GM12878 (cell line): ENCODE results near the gene YPEL2. TPM values are rescaled to one million over a fixed set of nuclear protein-coding genes. Genes with fewer than 3 reads are reported as not detected.

Experiments
- ATAC-seq: fragments of 200-7000 bp; cut with Tn5 transposase; 3 replicates; pipeline ENCODE4 v1.9.1; 2020; ENCODE audit warnings: mild to moderate bottlenecking, moderate library complexity
- BruUV-seq: library from RNA; stranded (reverse); fragments of 400-500 nt; replicated peaks from 2 replicates; lab custom pipeline; 2021; lab: Mats Ljungman, UMichigan
- CTCF ChIA-PET: fragments of 300-600 bp; sonication (Branson Sonifier 250); formaldehyde crosslinking; extraction: SDS; loops from one replicate; lab custom pipeline; 2021; ENCODE audit warnings: inconsistent platforms; lab: Yijun Ruan, JAX
- POLR2A ChIA-PET: fragments of 350-600 bp; formaldehyde crosslinking; extraction: SDS; loops from one replicate; lab custom pipeline; 2021; ENCODE audit warnings: inconsistent platforms; lab: Charles Lee
- RAD21 ChIA-PET: fragments of 300-600 bp; sonication (Branson Sonifier 250); formaldehyde crosslinking; loops from one replicate; lab custom pipeline; 2023; ENCODE audit warnings: antibody characterized with exemption; ENCODE audit not compliant: unreplicated experiment; lab: Charles Lee
- SMC1A ChIA-PET: fragments of 300-600 bp; sonication (Branson Sonifier 250); formaldehyde crosslinking; loops from one replicate; lab custom pipeline; 2023; ENCODE audit not compliant: unreplicated experiment, uncharacterized antibody; lab: Charles Lee
- DNase-seq: peaks from one replicate; pipeline ENCODE4 v3.0.0-alpha.2; 2011; ENCODE audit warnings: low read depth, low spot score
- FAIRE-seq: peaks from 3 replicates; lab custom pipeline; 2011; peaks lifted over from hg19 to GRCh38; lab: Jason Lieb, UNC
- H2AFZ ChIP-seq: 2 replicates; pipeline ENCODE4 v1.6.0; 2011; ENCODE audit warnings: low read depth, low read length, control low read depth; ENCODE audit not compliant: control insufficient read depth
- H3K27ac ChIP-seq: 2 replicates; pipeline ENCODE4 v1.5.1; 2011; ENCODE audit warnings: control low read depth; ENCODE audit not compliant: control insufficient read depth, insufficient read depth
- H3K27me3 ChIP-seq, 2 experiments: replicated peaks in 1 of 2; 2 replicates each; pipeline versions ENCODE4 v1.6.0 to v1.6.1; 2011; ENCODE audit warnings: low read length in 1 of 2; ENCODE audit not compliant: control insufficient read depth in 2 of 2, insufficient read depth in 2 of 2
- H3K36me3 ChIP-seq, 2 experiments: 2 replicates each; pipeline ENCODE4 v1.5.1; 2011; ENCODE audit warnings: low read length in 1 of 2; ENCODE audit not compliant: control insufficient read depth in 2 of 2, insufficient read depth in 2 of 2
- H3K4me1 ChIP-seq: 2 replicates; pipeline ENCODE4 v1.6.1; 2011; ENCODE audit warnings: mild to moderate bottlenecking, low read length, moderate library complexity, mixed read lengths; ENCODE audit not compliant: control insufficient read depth, insufficient read depth
- H3K4me2 ChIP-seq: 2 replicates; pipeline ENCODE4 v1.6.0; 2011; ENCODE audit warnings: control low read depth; ENCODE audit not compliant: control insufficient read depth, insufficient read depth
- H3K4me3 ChIP-seq: fragments of 200-600 bp; sonication (generic); 2 replicates; pipeline ENCODE4 v1.5.1; 2016
- H3K79me2 ChIP-seq: 2 replicates; pipeline ENCODE4 v1.6.0; 2011; ENCODE audit warnings: low read length; ENCODE audit not compliant: control insufficient read depth, insufficient read depth
- H3K9ac ChIP-seq: 2 replicates; pipeline ENCODE4 v1.8.0; 2011; ENCODE audit warnings: low read length, control low read depth, mixed read lengths; ENCODE audit not compliant: control insufficient read depth, insufficient read depth
- H3K9me3 ChIP-seq: replicated peaks from 3 replicates; pipeline ENCODE4 v1.5.1; 2011; ENCODE audit warnings: mild to moderate bottlenecking, low read length; ENCODE audit not compliant: control insufficient read depth, insufficient read depth
- H4K20me1 ChIP-seq: 2 replicates; pipeline ENCODE4 v1.6.0; 2011; ENCODE audit not compliant: control insufficient read depth, insufficient read depth
- ESRRA ChIP-seq: IDR thresholded peaks from 2 replicates; pipeline ENCODE4 v1.6.1; 2012; ENCODE audit warnings: mild to moderate bottlenecking, low read length, improper control_type of control experiment
- GABPA ChIP-seq: IDR thresholded peaks from 2 replicates; pipeline ENCODE4 v1.6.1; 2014; ENCODE audit warnings: antibody characterized with exemption, low read depth, mild to moderate bottlenecking, inconsistent platforms
- GATAD2B ChIP-seq: fragments of 450-650 bp; conservative IDR thresholded peaks from 2 replicates; pipeline ENCODE4 v1.6.1; 2017; ENCODE audit warnings: low read depth, mild to moderate bottlenecking, moderate library complexity
- HDAC6 ChIP-seq: fragments of 200-600 bp; sonication (generic); IDR thresholded peaks from one replicate; pipeline ENCODE4 v1.8.0; 2017; ENCODE audit warnings: antibody characterized with exemption; ENCODE audit not compliant: unreplicated experiment
- HDGF ChIP-seq: fragments of 450-650 bp; IDR thresholded peaks from 2 replicates; pipeline ENCODE4 v1.6.1; 2016; ENCODE audit warnings: antibody characterized with exemption
- KDM1A ChIP-seq: fragments of 200-600 bp; sonication (generic); IDR thresholded peaks from 2 replicates; pipeline ENCODE4 v1.6.1; 2016; ENCODE audit warnings: borderline replicate concordance
- KLF5 ChIP-seq: fragments of 450-650 bp; IDR thresholded peaks from 2 replicates; pipeline ENCODE4 v1.6.1; 2014; ENCODE audit warnings: mild to moderate bottlenecking; ENCODE audit not compliant: partially characterized antibody
- MXI1 ChIP-seq: fragments of 150-350 bp; IDR thresholded peaks from 2 replicates; pipeline ENCODE4 v1.6.1; 2011; ENCODE audit warnings: low read depth, mild to moderate bottlenecking, inconsistent platforms, low read length, improper control_type of control experiment
- NFIC ChIP-seq: IDR thresholded peaks from 2 replicates; pipeline ENCODE4 v1.6.1; 2012; ENCODE audit warnings: low read depth, mild to moderate bottlenecking, inconsistent platforms, low read length, moderate library complexity
- NFYA ChIP-seq: IDR thresholded peaks from 2 replicates; pipeline ENCODE4 v1.6.1; 2011; ENCODE audit warnings: low read depth, mild to moderate bottlenecking, low read length, improper control_type of control experiment, borderline replicate concordance
- NFYB ChIP-seq: IDR thresholded peaks from 2 replicates; pipeline ENCODE4 v1.6.1; 2011; ENCODE audit warnings: low read depth, mild to moderate bottlenecking, low read length, improper control_type of control experiment, moderate library complexity; ENCODE audit not compliant: insufficient read depth
- NR2C2 ChIP-seq: IDR thresholded peaks from 2 replicates; pipeline ENCODE4 v1.6.1; 2011; ENCODE audit warnings: borderline replicate concordance, low read depth; ENCODE audit not compliant: control insufficient read depth, insufficient read length
- SP1 ChIP-seq: IDR thresholded peaks from one replicate; pipeline ENCODE4 v1.6.1; 2011; ENCODE audit warnings: low read depth, low read length
- SPI1 ChIP-seq: IDR thresholded peaks from 2 replicates; pipeline ENCODE4 v1.6.1; 2011; ENCODE audit warnings: low read depth, mild to moderate bottlenecking, low read length, moderate library complexity, borderline replicate concordance; ENCODE audit not compliant: insufficient read depth
- STAT1 ChIP-seq: fragments of 450-650 bp; conservative IDR thresholded peaks from 2 replicates; pipeline ENCODE4 v1.6.1; 2014; ENCODE audit warnings: antibody characterized with exemption, mild to moderate bottlenecking
- TCF3 ChIP-seq: IDR thresholded peaks from 2 replicates; pipeline ENCODE4 v1.6.1; 2012; ENCODE audit warnings: low read depth, mild to moderate bottlenecking, low read length, borderline replicate concordance; ENCODE audit not compliant: insufficient read depth
- WGBS: methylation state at CpG from one replicate; pipeline ENCODE4 v1.1.6; 2016; ENCODE audit warnings: low lambda C conversion rate; ENCODE audit not compliant: insufficient replicate concordance, insufficient coverage; ENCODE audit errors: missing lambda C conversion rate; 5-methylcytosine and 5-hydroxymethylcytosine counted together
- in situ Hi-C: fragments of 300-500 bp; cut with MboI; formaldehyde crosslinking; loops from 9 replicates; pipeline ENCODE4 v1.14.3; 2018; ENCODE audit warnings: mixed read lengths
- intact Hi-C: fragments of 100-400 bp; cut with micrococcal nuclease; formaldehyde crosslinking; loops from one replicate; pipeline ENCODE4 v1.14.2; 2022; ENCODE audit not compliant: unreplicated experiment
- polyA plus RNA-seq, 11 experiments: library from polyadenylated mRNA; depleted of rRNA in 4 of 11; unstranded in 6 of 11; stranded (reverse) in 5 of 11; fragments of >200 nt; fragmentation: Nextera tagmentation in 4 of 11; fragmentation: Illumina TruSeq in 1 of 11; extraction: Ambion mirVana in 4 of 11; extraction: Trizol in 1 of 11; gene quantifications; 1 replicate in 1 of 11; 2 replicates in 10 of 11; pipeline versions ENCODE4 v1.2.1 to v1.2.3, GENCODE V29; 2011 to 2016; ENCODE audit warnings: inconsistent platforms in 2 of 11, missing spikeins in 2 of 11, low read depth in 1 of 11
- total RNA-seq, 4 experiments: library from RNA; depleted of rRNA in 3 of 4; stranded (reverse); fragments of >200 nt in 3 of 4; fragmentation: Illumina TruSeq in 1 of 4; extraction: Trizol in 1 of 4; gene quantifications; 2 replicates each; pipeline versions ENCODE4 v1.2.1 to v1.2.3, GENCODE V29; 2013 to 2021
- TF ChIP-seq, protein P1 (sequence below): IDR thresholded peaks from 2 replicates; pipeline ENCODE4 v1.6.1; 2012; ENCODE audit warnings: mild to moderate bottlenecking, low read depth, low read length

The YPEL2 gene
- total and polyA plus RNA-seq, 10 of the 15 experiments (the other 5 are each of a cell fraction or from before 2014, with no cell fraction given) = 0.11 to 8.1 (median 0.48) TPM

DNA sequence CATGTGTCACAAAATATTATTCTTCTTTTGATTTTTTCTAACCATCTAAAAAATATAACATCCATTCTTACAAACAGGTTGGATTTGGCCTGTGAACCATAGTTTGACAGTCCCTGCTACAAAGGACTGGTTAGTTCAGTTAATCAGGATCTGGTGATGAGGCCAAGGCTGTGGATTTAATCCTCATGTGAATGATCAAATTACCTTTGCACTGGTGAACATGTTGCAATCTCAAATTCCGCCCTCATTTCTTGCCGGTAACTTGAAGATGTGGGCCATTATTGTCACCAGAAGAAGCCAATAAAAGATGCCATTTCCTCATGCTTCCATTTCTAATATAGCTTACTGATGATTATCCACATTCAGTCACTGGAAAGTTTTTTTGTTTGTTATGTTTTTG is 35.3 kb upstream of the YPEL2 start:
- WGBS = 94% methylated on average over 2 of the region's 2 CpGs

DNA sequence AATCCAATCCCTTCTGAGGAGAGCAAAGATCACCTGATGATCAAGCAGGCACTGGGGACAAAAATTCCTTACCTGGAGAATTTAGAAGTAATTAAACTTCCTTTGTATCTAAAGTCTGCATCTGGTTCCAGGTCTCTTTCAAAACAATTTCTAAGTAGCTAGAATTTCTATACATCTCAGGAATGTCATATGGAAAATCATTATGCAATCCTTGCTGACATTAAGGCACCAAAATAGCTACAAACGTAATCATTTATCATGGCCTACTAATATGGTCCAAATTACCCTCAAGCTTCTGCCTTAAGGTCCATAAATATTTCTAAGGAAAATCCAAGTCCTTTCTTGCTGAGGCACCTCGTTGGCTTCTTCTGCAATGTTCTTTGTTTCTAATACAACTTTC is 32.9 kb upstream of the YPEL2 start:
- no peak overlapping the region for H3K27ac ChIP-seq
- TF ChIP-seq NR2C2 (no peak), GABPA (no peak), TCF3 (no peak), NFYB (no peak), HDAC6 (no peak), HDGF (no peak), NFYA (no peak), KDM1A (no peak), MXI1 (no peak), GATAD2B (no peak), SP1 (no peak), SPI1 (no peak), STAT1 (no peak)
- TF ChIP-seq, protein P1, sequence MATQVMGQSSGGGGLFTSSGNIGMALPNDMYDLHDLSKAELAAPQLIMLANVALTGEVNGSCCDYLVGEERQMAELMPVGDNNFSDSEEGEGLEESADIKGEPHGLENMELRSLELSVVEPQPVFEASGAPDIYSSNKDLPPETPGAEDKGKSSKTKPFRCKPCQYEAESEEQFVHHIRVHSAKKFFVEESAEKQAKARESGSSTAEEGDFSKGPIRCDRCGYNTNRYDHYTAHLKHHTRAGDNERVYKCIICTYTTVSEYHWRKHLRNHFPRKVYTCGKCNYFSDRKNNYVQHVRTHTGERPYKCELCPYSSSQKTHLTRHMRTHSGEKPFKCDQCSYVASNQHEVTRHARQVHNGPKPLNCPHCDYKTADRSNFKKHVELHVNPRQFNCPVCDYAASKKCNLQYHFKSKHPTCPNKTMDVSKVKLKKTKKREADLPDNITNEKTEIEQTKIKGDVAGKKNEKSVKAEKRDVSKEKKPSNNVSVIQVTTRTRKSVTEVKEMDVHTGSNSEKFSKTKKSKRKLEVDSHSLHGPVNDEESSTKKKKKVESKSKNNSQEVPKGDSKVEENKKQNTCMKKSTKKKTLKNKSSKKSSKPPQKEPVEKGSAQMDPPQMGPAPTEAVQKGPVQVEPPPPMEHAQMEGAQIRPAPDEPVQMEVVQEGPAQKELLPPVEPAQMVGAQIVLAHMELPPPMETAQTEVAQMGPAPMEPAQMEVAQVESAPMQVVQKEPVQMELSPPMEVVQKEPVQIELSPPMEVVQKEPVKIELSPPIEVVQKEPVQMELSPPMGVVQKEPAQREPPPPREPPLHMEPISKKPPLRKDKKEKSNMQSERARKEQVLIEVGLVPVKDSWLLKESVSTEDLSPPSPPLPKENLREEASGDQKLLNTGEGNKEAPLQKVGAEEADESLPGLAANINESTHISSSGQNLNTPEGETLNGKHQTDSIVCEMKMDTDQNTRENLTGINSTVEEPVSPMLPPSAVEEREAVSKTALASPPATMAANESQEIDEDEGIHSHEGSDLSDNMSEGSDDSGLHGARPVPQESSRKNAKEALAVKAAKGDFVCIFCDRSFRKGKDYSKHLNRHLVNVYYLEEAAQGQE = no peak

More for the DNA sequence above, 35.3 kb upstream of the YPEL2 start:
- Histone ChIP-seq H3K4me1 (no peaks in the 10 kb centered on the region), H3K4me3 (no peak overlapping the region), H3K79me2 (no peaks in the 10 kb centered on the region), H3K9me3 (no peaks in the 10 kb centered on the region)
- BruUV-seq = no TSS peak
- RAD21 ChIA-PET = no interaction called here
- no peak for TF ChIP-seq ESRRA
- TF ChIP-seq SPI1 = no peak
- no peak for TF ChIP-seq NFIC
- TF ChIP-seq KLF5 = no peak
- TF ChIP-seq, all 136 proteins: peak for 0
- Histone ChIP-seq H3K36me3 (no peaks in the 10 kb centered on the region), H4K20me1 (no peaks in the 10 kb centered on the region), H3K4me2 (no peak overlapping the region), H3K27me3 (no peaks in the 10 kb centered on the region), H3K27ac (no peak overlapping the region), H2AFZ (no peak overlapping the region), H3K9ac (no peak overlapping the region)
- ChIA-PET CTCF (no interaction called here), SMC1A (no interaction called here), POLR2A (no interaction called here)
- DNase-seq = no peak
- no peak for FAIRE-seq
- in situ Hi-C loops (no loop called here), intact Hi-C loops (no loop called here)
- no peak for ATAC-seq

More for the DNA sequence above, 32.9 kb upstream of the YPEL2 start:
- WGBS = 2% methylated on average over 2 of the region's 2 CpGs
- in situ Hi-C loops = no loop called here
- no peak overlapping the region for H3K4me3 ChIP-seq
- no peak overlapping the region for H3K9ac ChIP-seq
- H2AFZ ChIP-seq = no peak overlapping the region
- ChIA-PET CTCF (no interaction called here), POLR2A (no interaction called here), SMC1A (interaction anchor here (1.2 kb wide), 1 partner anchor 74 kb away, joined by 3 read pairs; no protein-coding TSS in a partner anchor), RAD21 (no interaction called here)
- BruUV-seq = no TSS peak
- DNase-seq (no peak), ATAC-seq (no peak), FAIRE-seq (no peak)
- no peaks in the 10 kb centered on the region for H3K36me3 ChIP-seq
- no peak overlapping the region for H3K4me2 ChIP-seq
- H4K20me1 ChIP-seq = no peaks in the 10 kb centered on the region
- no peaks in the 10 kb centered on the region for H3K9me3 ChIP-seq
- intact Hi-C loops = no loop called here
- H3K27me3 ChIP-seq = no peaks in the 10 kb centered on the region
- no peaks in the 10 kb centered on the region for H3K4me1 ChIP-seq
- no peaks in the 10 kb centered on the region for H3K79me2 ChIP-seq
